ENCODE data around the gene CRHR2. TPM values are rescaled to one million over a fixed set of nuclear protein-coding genes. Genes with fewer than 3 reads are reported as not detected.

Gene CRHR2
- total and polyA plus RNA-seq, 2 experiments from 2014 or later, result 0.14 to 1.4 TPM

- TF ChIP-seq ETS1 (IDR thresholded peaks at IDR 0.05) (no peak), JUNB (IDR thresholded peaks at IDR 0.05; ENCODE audit: unreplicated experiment) (no peak)
Observed at GRCh38 chr7:30679664-30680063, 2.6 kb downstream of the CRHR2 start (continued).

- H3K4me1 ChIP-seq (ENCODE audit: insufficient read depth), result peaks cover 9% of the 10 kb centered on the region; the same call in 1 of the 2 replicates
- no peak overlapping the region for H3K4me3 ChIP-seq
- ATAC-seq (peak; percentile 3; the same call in 2 of the 3 replicates), DNase-seq (ENCODE audit: low spot score) (no peak)
- H4K20me1 ChIP-seq (replicated peaks; ENCODE audit: insufficient read depth), result no peaks in the 10 kb centered on the region
- Mint-ChIP-seq H3K4me1 (peaks cover 36% of the 10 kb centered on the region), H3K9me3 (no peaks in the 10 kb centered on the region), H3K27me3 (ENCODE audit: insufficient read depth, low read depth, poor library complexity) (peaks cover 30% of the 10 kb centered on the region), H3K36me3 (ENCODE audit: low read depth) (no peaks in the 10 kb centered on the region; the same call in 2 of the 3 replicates), H3K27ac (no peak overlapping the region), H3K4me3 (no peak overlapping the region)
- H3K4me2 ChIP-seq, result no peak overlapping the region
- H3K79me2 ChIP-seq (replicated peaks; ENCODE audit: insufficient read depth), result no peaks in the 10 kb centered on the region
- H2AFZ ChIP-seq, result no peak overlapping the region
- no peaks in the 10 kb centered on the region for H3F3A ChIP-seq (replicated peaks; ENCODE audit: low read depth)
- no peaks in the 10 kb centered on the region for H3K9me2 ChIP-seq (ENCODE audit: insufficient read depth)
- TF ChIP-seq NANOG (IDR thresholded peaks at IDR 0.05; ENCODE audit: borderline replicate concordance) (no peak), EZH2 (IDR thresholded peaks at IDR 0.05; ENCODE audit: low read depth, unreplicated experiment) (no peak), ZNF114 (CRISPR knock-in tag; IDR thresholded peaks at IDR 0.05) (no peak), CREB1 (CRISPR knock-in tag; IDR thresholded peaks at IDR 0.05; ENCODE audit: low read depth) (no peak), POLR2AphosphoS5 (IDR thresholded peaks at IDR 0.05; ENCODE audit: low read depth) (no peak), REST (IDR thresholded peaks at IDR 0.05; ENCODE audit: unreplicated experiment) (no peak), ETS1 (IDR thresholded peaks at IDR 0.05) (no peak), JUNB (IDR thresholded peaks at IDR 0.05; ENCODE audit: unreplicated experiment) (no peak), ZNF462 (CRISPR knock-in tag; IDR thresholded peaks at IDR 0.05) (no peak), ZNF331 (CRISPR knock-in tag; IDR thresholded peaks at IDR 0.05; ENCODE audit: low read depth) (no peak), CTCF (conservative IDR thresholded peaks at IDR 0.05; ENCODE audit: low read depth in 2 of 2) (no peak)
- H3K36me3 ChIP-seq (ENCODE audit: insufficient read depth), result no peaks in the 10 kb centered on the region
- no peak overlapping the region for H3K27ac ChIP-seq (ENCODE audit: low read depth)
- peaks cover 54% of the 10 kb centered on the region for H3K27me3 ChIP-seq (ENCODE audit: insufficient read depth)
Observed at GRCh38 chr7:30678805-30679204, 3.5 kb downstream of the CRHR2 start.

Data from GM23338 (cell line).